Peyer's patch (tissue), 4 donors: Measurements from ENCODE around the gene HSPBAP1. TPM values are rescaled to one million over a fixed set of nuclear protein-coding genes. Genes with fewer than 3 reads are reported as not detected.
A peak's percentile ranks its signal among the peaks of the same experiment; 100 is the strongest.

Experiments
- DNase-seq, 3 donors: peaks; one replicate each; pipeline ENCODE4 v3.0.0-alpha.2; 2017 to 2019
- H3K27ac ChIP-seq, 4 donors: fragments of 200-600 bp; sonication (generic); one replicate each; pipeline ENCODE4 v1.5.1; 2016 to 2019
- H3K27me3 ChIP-seq, 2 donors: fragments of 200-600 bp; sonication (generic); one replicate each; pipeline ENCODE4 v1.5.1; 2019
- H3K36me3 ChIP-seq, 3 donors: fragments of 200-600 bp; sonication (generic); one replicate each; pipeline ENCODE4 v1.5.1; 2016 to 2019
- H3K4me1 ChIP-seq, 4 donors: fragments of 200-600 bp; sonication (generic); one replicate each; pipeline ENCODE4 v1.5.1; 2016 to 2019
- H3K4me3 ChIP-seq, 4 donors: fragments of 200-600 bp; sonication (generic); 1 replicate in 3 of 4; 2 replicates in 1 of 4; pipeline ENCODE4 v1.5.1; 2016 to 2019; ENCODE audit warnings: mild to moderate bottlenecking in 1 of 4
- H3K9me3 ChIP-seq, 4 donors: fragments of 200-600 bp; sonication (generic); one replicate each; pipeline ENCODE4 v1.5.1; 2016 to 2019; ENCODE audit warnings: mild to moderate bottlenecking in 1 of 4
- POLR2A ChIP-seq, 2 donors: fragments of 450-650 bp; IDR thresholded peaks; one replicate each; pipeline ENCODE4 v1.5.1; 2017; ENCODE audit warnings: antibody characterized with exemption in 2 of 2, mild to moderate bottlenecking in 2 of 2, moderate library complexity in 2 of 2
- total RNA-seq, 4 donors: library from RNA; depleted of rRNA; stranded (reverse); fragments of >200 nt; gene quantifications; one replicate each; pipeline ENCODE4 v1.1.0, GENCODE V29; 2016
- TF ChIP-seq, protein P1 (sequence below), 6 experiments: fragments of 450-650 bp in 4 of 6; fragments of 200-600 bp in 2 of 6; sonication (generic) in 1 of 6; IDR thresholded peaks; one replicate each; pipeline ENCODE4 v1.5.1; 2017 to 2019; ENCODE audit warnings: antibody characterized with exemption in 6 of 6, mild to moderate bottlenecking in 3 of 6, moderate library complexity in 1 of 6

Gene HSPBAP1
- total RNA-seq, 4 donors from 2014 or later: 10.0 to 28.1 (median 12.9) TPM

DNA sequence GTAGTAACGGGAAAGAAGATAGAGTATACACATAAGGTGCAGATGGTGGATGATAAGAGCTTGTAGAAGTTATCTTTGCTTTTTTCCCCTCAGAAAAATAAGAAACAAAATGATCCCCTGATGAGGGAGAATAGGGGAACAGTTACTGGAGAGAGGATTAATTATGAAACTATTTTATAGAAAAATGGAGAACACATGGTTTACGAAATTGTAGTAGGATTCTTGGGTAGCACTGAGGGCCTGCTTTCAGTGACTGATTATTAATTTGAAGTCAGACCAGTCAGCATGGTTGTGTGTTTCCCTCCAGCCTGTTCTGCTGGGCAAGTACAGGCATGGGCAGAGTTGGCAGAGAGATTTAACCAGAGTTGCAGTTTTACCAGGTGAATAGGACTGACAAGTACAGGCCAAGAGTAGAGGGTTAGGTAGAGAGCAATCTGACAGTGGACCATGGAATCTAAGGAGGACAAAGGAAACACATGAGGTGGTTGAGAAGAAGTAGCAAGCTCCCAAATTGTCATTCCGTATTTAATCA lies 7.1 kb upstream of the HSPBAP1 start:
- DNase-seq: no peak
- Histone ChIP-seq H3K4me3 (no peak overlapping the region), H3K27me3 (no peaks in the 10 kb centered on the region), H3K9me3 (no peaks in the 10 kb centered on the region), H3K36me3 (no peaks in the 10 kb centered on the region), H3K27ac (no peak overlapping the region), H3K4me1 (peaks cover 0 to 10% (median 0%) of the 10 kb centered on the region in 4 donors)
- TF ChIP-seq, protein P1, sequence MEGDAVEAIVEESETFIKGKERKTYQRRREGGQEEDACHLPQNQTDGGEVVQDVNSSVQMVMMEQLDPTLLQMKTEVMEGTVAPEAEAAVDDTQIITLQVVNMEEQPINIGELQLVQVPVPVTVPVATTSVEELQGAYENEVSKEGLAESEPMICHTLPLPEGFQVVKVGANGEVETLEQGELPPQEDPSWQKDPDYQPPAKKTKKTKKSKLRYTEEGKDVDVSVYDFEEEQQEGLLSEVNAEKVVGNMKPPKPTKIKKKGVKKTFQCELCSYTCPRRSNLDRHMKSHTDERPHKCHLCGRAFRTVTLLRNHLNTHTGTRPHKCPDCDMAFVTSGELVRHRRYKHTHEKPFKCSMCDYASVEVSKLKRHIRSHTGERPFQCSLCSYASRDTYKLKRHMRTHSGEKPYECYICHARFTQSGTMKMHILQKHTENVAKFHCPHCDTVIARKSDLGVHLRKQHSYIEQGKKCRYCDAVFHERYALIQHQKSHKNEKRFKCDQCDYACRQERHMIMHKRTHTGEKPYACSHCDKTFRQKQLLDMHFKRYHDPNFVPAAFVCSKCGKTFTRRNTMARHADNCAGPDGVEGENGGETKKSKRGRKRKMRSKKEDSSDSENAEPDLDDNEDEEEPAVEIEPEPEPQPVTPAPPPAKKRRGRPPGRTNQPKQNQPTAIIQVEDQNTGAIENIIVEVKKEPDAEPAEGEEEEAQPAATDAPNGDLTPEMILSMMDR (IDR thresholded peaks at IDR 0.05): no peak
- TF ChIP-seq POLR2A (IDR thresholded peaks at IDR 0.05): no peak

DNA sequence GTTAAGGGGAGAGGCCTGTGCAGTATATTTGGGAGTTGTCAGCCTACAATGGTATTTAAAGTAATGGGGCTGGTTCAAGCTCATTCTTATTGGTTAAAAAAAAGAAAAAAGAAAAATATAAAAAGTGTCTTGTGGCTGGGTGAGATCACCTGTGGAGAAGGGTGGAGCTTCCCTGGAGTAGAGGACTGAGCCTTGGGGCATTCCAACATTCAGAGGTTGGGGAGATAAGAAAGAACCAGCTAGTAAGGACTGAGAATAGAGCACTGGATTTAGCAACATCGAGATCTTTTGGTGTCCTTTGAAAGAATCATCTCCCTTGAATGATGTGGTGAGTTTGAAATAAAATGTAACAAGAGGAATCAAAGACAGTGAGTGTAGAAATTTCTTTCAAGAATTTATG lies 6.4 kb upstream of the HSPBAP1 start:
- no peak for DNase-seq
- Histone ChIP-seq H3K9me3 (no peaks in the 10 kb centered on the region), H3K36me3 (no peaks in the 10 kb centered on the region), H3K27ac (no peak overlapping the region), H3K4me3 (no peak overlapping the region), H3K4me1 (peaks cover 0 to 13% (median 0%) of the 10 kb centered on the region in 4 donors), H3K27me3 (no peaks in the 10 kb centered on the region)
- no peak for TF ChIP-seq POLR2A (IDR thresholded peaks at IDR 0.05)
- TF ChIP-seq, protein P1 (IDR thresholded peaks at IDR 0.05): no peak

DNA sequence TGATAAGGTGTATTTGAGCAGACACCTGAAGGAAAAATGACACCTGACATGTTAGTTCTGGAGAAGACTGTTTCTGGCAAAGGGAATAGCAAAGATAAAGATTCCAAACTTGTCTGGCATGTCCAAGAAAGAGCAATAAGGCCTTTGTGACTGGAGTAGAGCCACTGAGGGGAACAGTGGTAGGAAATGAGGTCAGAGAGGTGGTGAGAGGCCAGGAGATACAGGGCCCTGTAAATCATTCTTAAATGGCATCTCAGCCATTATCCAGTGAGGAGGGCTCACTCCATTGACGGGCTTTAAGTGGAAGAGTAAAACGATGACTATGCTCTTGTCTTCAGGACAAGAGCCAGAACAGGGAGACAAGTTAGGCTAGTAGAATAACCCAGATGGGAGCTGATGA lies 5.7 kb upstream of the HSPBAP1 start:
- H3K27me3 ChIP-seq: no peaks in the 10 kb centered on the region
- TF ChIP-seq POLR2A (IDR thresholded peaks at IDR 0.05): no peak
- TF ChIP-seq, protein P1 (IDR thresholded peaks at IDR 0.05): no peak

DNA sequence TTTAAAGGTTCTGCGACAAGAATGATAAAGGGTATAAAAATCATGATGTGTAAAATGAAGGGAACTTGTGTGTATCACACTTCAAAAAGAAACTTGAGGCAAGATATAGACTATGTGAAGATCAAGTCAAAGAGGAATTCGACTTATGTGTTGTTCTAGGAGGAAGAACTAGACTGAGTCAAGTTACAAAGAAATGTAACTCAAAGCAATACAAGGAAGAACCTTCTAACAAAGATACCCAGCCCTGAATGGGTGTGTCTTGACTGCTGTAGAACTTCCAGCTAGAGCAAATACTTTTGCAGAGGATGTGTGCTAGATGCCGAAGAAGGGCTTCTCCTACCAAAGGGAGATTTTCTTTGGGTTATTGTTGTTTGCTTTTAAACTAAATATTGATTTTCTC lies 3.7 kb upstream of the HSPBAP1 start:
- Histone ChIP-seq H3K4me3 (no peak overlapping the region), H3K36me3 (no peaks in the 10 kb centered on the region), H3K27ac (no peak overlapping the region), H3K9me3 (no peaks in the 10 kb centered on the region), H3K27me3 (no peaks in the 10 kb centered on the region), H3K4me1 (peaks cover 0 to 13% (median 2%) of the 10 kb centered on the region in 4 donors)
- DNase-seq: no peak
- TF ChIP-seq, protein P1 (IDR thresholded peaks at IDR 0.05): no peak
- TF ChIP-seq POLR2A (IDR thresholded peaks at IDR 0.05): no peak

More for the DNA sequence above, 5.7 kb upstream of the HSPBAP1 start:
- DNase-seq: no peak
- no peaks in the 10 kb centered on the region for H3K9me3 ChIP-seq
- H3K27ac ChIP-seq: no peak overlapping the region
- no peaks in the 10 kb centered on the region for H3K36me3 ChIP-seq
- H3K4me3 ChIP-seq: no peak overlapping the region
- peaks cover 0 to 13% (median 0%) of the 10 kb centered on the region in 4 donors for H3K4me1 ChIP-seq

DNA sequence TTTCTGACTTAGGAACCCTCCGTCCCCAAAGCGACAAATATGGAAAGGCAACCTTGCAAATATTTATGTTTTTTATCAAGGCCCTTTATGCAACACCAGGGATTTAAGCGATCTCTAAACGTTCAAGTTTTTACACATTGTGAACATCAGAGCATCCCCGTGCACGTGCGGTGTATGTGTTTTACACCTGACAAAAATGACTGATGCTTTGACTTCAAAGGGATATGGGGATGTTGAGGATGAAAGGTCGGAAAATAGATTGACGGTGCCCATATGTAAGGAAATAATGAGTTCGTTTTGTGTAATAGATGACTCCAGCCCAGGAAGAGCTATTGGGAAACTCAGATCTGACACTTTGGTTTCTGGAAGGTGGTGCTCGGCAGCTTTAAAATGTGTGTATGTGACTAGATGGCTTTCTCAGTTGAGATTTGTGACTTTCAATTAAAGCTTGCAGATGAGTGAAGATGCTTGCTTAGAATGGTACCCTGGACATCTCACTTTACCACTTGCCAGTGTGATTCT lies 2.1 kb upstream of the HSPBAP1 start:
- TF ChIP-seq, protein P1 (IDR thresholded peaks at IDR 0.05): no peak
- no peak for TF ChIP-seq POLR2A (IDR thresholded peaks at IDR 0.05)
- no peaks in the 10 kb centered on the region for H3K36me3 ChIP-seq
- peak overlapping the region; percentile 89 to 97 (median 91) for H3K27ac ChIP-seq
- no peak for DNase-seq
- no peaks in the 10 kb centered on the region for H3K9me3 ChIP-seq
- peaks cover 0 to 13% (median 2%) of the 10 kb centered on the region in 4 donors for H3K4me1 ChIP-seq
- H3K4me3 ChIP-seq: peak overlapping the region; percentile 71 to 96 (median 83)
- no peaks in the 10 kb centered on the region for H3K27me3 ChIP-seq
